GM12878 (cell line): ENCODE data around the gene APEX1. TPM values are rescaled to one million over a fixed set of nuclear protein-coding genes. Genes with fewer than 3 reads are reported as not detected.

Experiments
- ATAC-seq: fragments of 200-7000 bp; cut with Tn5 transposase; 3 replicates; pipeline ENCODE4 v1.9.1; 2020; ENCODE audit warnings: mild to moderate bottlenecking, moderate library complexity
- BruUV-seq: library from RNA; stranded (reverse); fragments of 400-500 nt; replicated peaks from 2 replicates; lab custom pipeline; 2021; lab: Mats Ljungman, UMichigan
- CTCF ChIA-PET: fragments of 300-600 bp; sonication (Branson Sonifier 250); formaldehyde crosslinking; extraction: SDS; loops from one replicate; lab custom pipeline; 2021; ENCODE audit warnings: inconsistent platforms; lab: Yijun Ruan, JAX
- POLR2A ChIA-PET: fragments of 350-600 bp; formaldehyde crosslinking; extraction: SDS; loops from one replicate; lab custom pipeline; 2021; ENCODE audit warnings: inconsistent platforms; lab: Charles Lee
- RAD21 ChIA-PET: fragments of 300-600 bp; sonication (Branson Sonifier 250); formaldehyde crosslinking; loops from one replicate; lab custom pipeline; 2023; ENCODE audit warnings: antibody characterized with exemption; ENCODE audit not compliant: unreplicated experiment; lab: Charles Lee
- SMC1A ChIA-PET: fragments of 300-600 bp; sonication (Branson Sonifier 250); formaldehyde crosslinking; loops from one replicate; lab custom pipeline; 2023; ENCODE audit not compliant: unreplicated experiment, uncharacterized antibody; lab: Charles Lee
- DNase-seq: peaks from one replicate; pipeline ENCODE4 v3.0.0-alpha.2; 2011; ENCODE audit warnings: low read depth, low spot score
- FAIRE-seq: peaks from 3 replicates; lab custom pipeline; 2011; peaks lifted over from hg19 to GRCh38; lab: Jason Lieb, UNC
- H2AFZ ChIP-seq: 2 replicates; pipeline ENCODE4 v1.6.0; 2011; ENCODE audit warnings: low read depth, low read length, control low read depth; ENCODE audit not compliant: control insufficient read depth
- H3K27ac ChIP-seq: 2 replicates; pipeline ENCODE4 v1.5.1; 2011; ENCODE audit warnings: control low read depth; ENCODE audit not compliant: control insufficient read depth, insufficient read depth
- H3K27me3 ChIP-seq, 2 experiments: replicated peaks in 1 of 2; 2 replicates each; pipeline versions ENCODE4 v1.6.0 to v1.6.1; 2011; ENCODE audit warnings: low read length in 1 of 2; ENCODE audit not compliant: control insufficient read depth in 2 of 2, insufficient read depth in 2 of 2
- H3K36me3 ChIP-seq, 2 experiments: 2 replicates each; pipeline ENCODE4 v1.5.1; 2011; ENCODE audit warnings: low read length in 1 of 2; ENCODE audit not compliant: control insufficient read depth in 2 of 2, insufficient read depth in 2 of 2
- H3K4me1 ChIP-seq: 2 replicates; pipeline ENCODE4 v1.6.1; 2011; ENCODE audit warnings: mild to moderate bottlenecking, low read length, moderate library complexity, mixed read lengths; ENCODE audit not compliant: control insufficient read depth, insufficient read depth
- H3K4me2 ChIP-seq: 2 replicates; pipeline ENCODE4 v1.6.0; 2011; ENCODE audit warnings: control low read depth; ENCODE audit not compliant: control insufficient read depth, insufficient read depth
- H3K4me3 ChIP-seq: fragments of 200-600 bp; sonication (generic); 2 replicates; pipeline ENCODE4 v1.5.1; 2016
- H3K79me2 ChIP-seq: 2 replicates; pipeline ENCODE4 v1.6.0; 2011; ENCODE audit warnings: low read length; ENCODE audit not compliant: control insufficient read depth, insufficient read depth
- H3K9ac ChIP-seq: 2 replicates; pipeline ENCODE4 v1.8.0; 2011; ENCODE audit warnings: low read length, control low read depth, mixed read lengths; ENCODE audit not compliant: control insufficient read depth, insufficient read depth
- H3K9me3 ChIP-seq: replicated peaks from 3 replicates; pipeline ENCODE4 v1.5.1; 2011; ENCODE audit warnings: mild to moderate bottlenecking, low read length; ENCODE audit not compliant: control insufficient read depth, insufficient read depth
- H4K20me1 ChIP-seq: 2 replicates; pipeline ENCODE4 v1.6.0; 2011; ENCODE audit not compliant: control insufficient read depth, insufficient read depth
- CREM ChIP-seq: IDR thresholded peaks from 2 replicates; pipeline ENCODE4 v1.6.1; 2014; ENCODE audit warnings: antibody characterized with exemption, low read depth
- ETV6 ChIP-seq, 2 experiments: fragments of 450-650 bp in 1 of 2; IDR thresholded peaks in 1 of 2; conservative IDR thresholded peaks in 1 of 2; 2 replicates each; pipeline ENCODE4 v1.6.1; 2014; ENCODE audit warnings: antibody characterized with exemption in 1 of 2, borderline replicate concordance in 1 of 2, low read depth in 1 of 2, mild to moderate bottlenecking in 1 of 2, moderate library complexity in 1 of 2
- GATAD2B ChIP-seq: fragments of 450-650 bp; conservative IDR thresholded peaks from 2 replicates; pipeline ENCODE4 v1.6.1; 2017; ENCODE audit warnings: low read depth, mild to moderate bottlenecking, moderate library complexity
- IKZF1 ChIP-seq: fragments of 450-650 bp; conservative IDR thresholded peaks from 2 replicates; pipeline ENCODE4 v1.6.1; 2017; ENCODE audit warnings: antibody characterized with exemption, mild to moderate bottlenecking
- IKZF2 ChIP-seq, 2 experiments: fragments of 450-650 bp; IDR thresholded peaks; 2 replicates each; pipeline ENCODE4 v1.6.1; 2017; ENCODE audit warnings: mild to moderate bottlenecking in 2 of 2, moderate library complexity in 2 of 2
- MYB ChIP-seq: fragments of 150-350 bp; IDR thresholded peaks from 2 replicates; pipeline ENCODE4 v1.6.1; 2014; ENCODE audit warnings: mild to moderate bottlenecking, low read depth, low read length, borderline replicate concordance
- MYC ChIP-seq: IDR thresholded peaks from 2 replicates; pipeline ENCODE4 v1.6.1; 2011; ENCODE audit warnings: mild to moderate bottlenecking, low read length, moderate library complexity, inconsistent platforms; ENCODE audit not compliant: insufficient read depth, insufficient replicate concordance, insufficient read length, severe bottlenecking
- NFYB ChIP-seq: IDR thresholded peaks from 2 replicates; pipeline ENCODE4 v1.6.1; 2011; ENCODE audit warnings: low read depth, mild to moderate bottlenecking, low read length, improper control_type of control experiment, moderate library complexity; ENCODE audit not compliant: insufficient read depth
- PKNOX1 ChIP-seq: fragments of 450-650 bp; IDR thresholded peaks from 2 replicates; pipeline ENCODE4 v1.6.1; 2016; ENCODE audit warnings: mild to moderate bottlenecking
- PML ChIP-seq: IDR thresholded peaks from 2 replicates; pipeline ENCODE4 v1.6.1; 2012; ENCODE audit warnings: low read length, inconsistent platforms
- RELA ChIP-seq: fragments of 450-650 bp; IDR thresholded peaks from 2 replicates; pipeline ENCODE4 v1.8.0; 2014; ENCODE audit warnings: borderline replicate concordance; ENCODE audit not compliant: partially characterized antibody
- RFX5 ChIP-seq: IDR thresholded peaks from 2 replicates; pipeline ENCODE4 v1.6.1; 2011; ENCODE audit warnings: low read depth, low read length, improper control_type of control experiment
- TCF7 ChIP-seq: IDR thresholded peaks from 2 replicates; pipeline ENCODE4 v1.6.1; 2014; ENCODE audit warnings: antibody characterized with exemption, borderline replicate concordance
- WGBS: methylation state at CpG from one replicate; pipeline ENCODE4 v1.1.6; 2016; ENCODE audit warnings: low lambda C conversion rate; ENCODE audit not compliant: insufficient replicate concordance, insufficient coverage; ENCODE audit errors: missing lambda C conversion rate; 5-methylcytosine and 5-hydroxymethylcytosine counted together
- in situ Hi-C: fragments of 300-500 bp; cut with MboI; formaldehyde crosslinking; loops from 9 replicates; pipeline ENCODE4 v1.14.3; 2018; ENCODE audit warnings: mixed read lengths
- intact Hi-C: fragments of 100-400 bp; cut with micrococcal nuclease; formaldehyde crosslinking; loops from one replicate; pipeline ENCODE4 v1.14.2; 2022; ENCODE audit not compliant: unreplicated experiment
- polyA plus RNA-seq, 11 experiments: library from polyadenylated mRNA; depleted of rRNA in 4 of 11; unstranded in 6 of 11; stranded (reverse) in 5 of 11; fragments of >200 nt; fragmentation: Nextera tagmentation in 4 of 11; fragmentation: Illumina TruSeq in 1 of 11; extraction: Ambion mirVana in 4 of 11; extraction: Trizol in 1 of 11; gene quantifications; 1 replicate in 1 of 11; 2 replicates in 10 of 11; pipeline versions ENCODE4 v1.2.1 to v1.2.3, GENCODE V29; 2011 to 2016; ENCODE audit warnings: inconsistent platforms in 2 of 11, missing spikeins in 2 of 11, low read depth in 1 of 11
- total RNA-seq, 4 experiments: library from RNA; depleted of rRNA in 3 of 4; stranded (reverse); fragments of >200 nt in 3 of 4; fragmentation: Illumina TruSeq in 1 of 4; extraction: Trizol in 1 of 4; gene quantifications; 2 replicates each; pipeline versions ENCODE4 v1.2.1 to v1.2.3, GENCODE V29; 2013 to 2021
- TF ChIP-seq, protein P1 (sequence below): fragments of 450-650 bp; IDR thresholded peaks from 2 replicates; pipeline ENCODE4 v1.6.1; 2017; ENCODE audit warnings: mild to moderate bottlenecking, moderate library complexity

The APEX1 gene
- total and polyA plus RNA-seq, 10 of the 15 experiments (the other 5 are each of a cell fraction or from before 2014, with no cell fraction given): 115 to 407 (median 300) TPM

DNA sequence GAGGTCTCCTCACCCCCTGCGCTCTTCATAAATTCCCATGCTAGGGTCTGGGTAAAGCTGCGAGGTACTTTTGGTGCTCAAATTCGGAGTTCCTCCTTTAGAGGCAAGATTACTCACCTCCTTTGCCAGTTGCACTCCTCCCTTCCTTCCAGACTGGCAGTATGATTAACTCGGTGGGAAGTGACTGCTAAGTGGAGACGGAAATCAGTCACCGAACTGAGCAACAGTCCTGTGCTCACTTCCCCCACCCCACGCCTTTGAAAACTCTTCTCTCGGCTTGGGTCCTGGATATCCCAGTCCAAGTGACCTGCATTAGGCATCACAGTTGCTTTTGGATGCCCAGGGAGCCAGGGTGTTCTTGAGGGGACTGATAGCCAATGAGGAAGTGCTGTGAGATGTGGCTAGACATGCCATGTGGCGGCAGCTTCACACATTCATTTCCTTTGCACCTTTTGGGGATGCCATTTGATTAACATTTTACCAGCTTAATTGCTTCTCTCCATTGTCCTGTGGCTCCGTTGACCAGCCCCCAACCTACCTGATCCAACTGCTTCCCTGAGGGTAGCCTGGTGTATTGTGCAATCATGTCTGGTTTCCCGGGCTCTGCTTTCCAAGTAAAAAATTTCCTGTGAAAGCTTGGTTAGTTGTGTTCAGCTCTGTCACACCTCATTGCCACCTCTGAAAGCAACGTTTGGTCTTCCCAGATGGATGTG lies 15.0 kb downstream of the APEX1 start:
- peak overlapping the region; percentile 69 for H3K27ac ChIP-seq
- no peaks in the 10 kb centered on the region for H3K27me3 ChIP-seq
- BruUV-seq: no TSS peak
- POLR2A ChIA-PET: interaction anchor here (0.7 to 4.3 kb wide), 14 partner anchors 8 to 212 kb away, joined by 3 to 28 read pairs (median 4); partner anchors contain the start of genes CCNB1IP1, OSGEP, PIP4P1 and TEP1
- SMC1A ChIA-PET: interaction anchor here (0.7 to 4.7 kb wide), 5 partner anchors 8 to 143 kb away, joined by 3 to 36 read pairs (median 6); partner anchors contain the start of gene PIP4P1
- peak overlapping the region; percentile 83 for H3K9ac ChIP-seq
- H3K4me2 ChIP-seq: peak overlapping the region; percentile 88
- intact Hi-C loops (no loop called here), in situ Hi-C loops (no loop called here)
- DNase-seq (no peak), ATAC-seq (peak; percentile 62), FAIRE-seq (no peak)
- H3K9me3 ChIP-seq: no peaks in the 10 kb centered on the region
- RAD21 ChIA-PET: interaction anchor here (0.9 to 2.4 kb wide), 10 partner anchors 8 to 142 kb away, joined by 3 to 20 read pairs (median 4); partner anchors contain the start of genes APEX1, OSGEP, PIP4P1 and TEP1
- H4K20me1 ChIP-seq: no peaks in the 10 kb centered on the region
- CTCF ChIA-PET: interaction anchor here (0.6 to 3.2 kb wide), 14 partner anchors 9 to 143 kb away, joined by 3 to 12 read pairs (median 4); partner anchors contain the start of genes APEX1 and PIP4P1
- H3K4me3 ChIP-seq: peak overlapping the region; percentile 85
- H3K79me2 ChIP-seq: peaks cover 31% of the 10 kb centered on the region
- WGBS: 0% methylated on average over 12 of the region's 12 CpGs
- H3K4me1 ChIP-seq: peaks cover 7% of the 10 kb centered on the region; the same call in 1 of the 2 replicates
- H3K36me3 ChIP-seq: peaks cover 5 to 21% of the 10 kb centered on the region in 2 experiments
- peak overlapping the region; percentile 83 for H2AFZ ChIP-seq
- TF ChIP-seq MYB: no peak
- 0 out of 2 replicates have a peak, but pooled peaks have one; percentile 6 for TF ChIP-seq CREM
- TF ChIP-seq IKZF1: peak; percentile 38; the same call in 1 of the 2 replicates
- peak; percentile 60 for TF ChIP-seq NFYB
- TF ChIP-seq MYC: peak; percentile 9
- TF ChIP-seq RELA: no peak
- 0 out of 2 replicates have a peak, but pooled peaks have one; percentile 11 for TF ChIP-seq GATAD2B
- TF ChIP-seq TCF7: no peak
- TF ChIP-seq PKNOX1: no peak
- TF ChIP-seq RFX5: no peak
- TF ChIP-seq IKZF2 (IDR thresholded peaks at IDR 0.05): no peak; a peak in 1 of 4 replicates
- TF ChIP-seq ETV6 (conservative IDR thresholded peaks at IDR 0.05 in 1 of 2, IDR thresholded peaks at IDR 0.05 in 1 of 2; ENCODE audit: borderline replicate concordance in 1 of 2, low read depth in 1 of 2): peak in 1 of 2 experiments; percentile 87; a peak in 2 of 4 replicates
- TF ChIP-seq, protein P1, sequence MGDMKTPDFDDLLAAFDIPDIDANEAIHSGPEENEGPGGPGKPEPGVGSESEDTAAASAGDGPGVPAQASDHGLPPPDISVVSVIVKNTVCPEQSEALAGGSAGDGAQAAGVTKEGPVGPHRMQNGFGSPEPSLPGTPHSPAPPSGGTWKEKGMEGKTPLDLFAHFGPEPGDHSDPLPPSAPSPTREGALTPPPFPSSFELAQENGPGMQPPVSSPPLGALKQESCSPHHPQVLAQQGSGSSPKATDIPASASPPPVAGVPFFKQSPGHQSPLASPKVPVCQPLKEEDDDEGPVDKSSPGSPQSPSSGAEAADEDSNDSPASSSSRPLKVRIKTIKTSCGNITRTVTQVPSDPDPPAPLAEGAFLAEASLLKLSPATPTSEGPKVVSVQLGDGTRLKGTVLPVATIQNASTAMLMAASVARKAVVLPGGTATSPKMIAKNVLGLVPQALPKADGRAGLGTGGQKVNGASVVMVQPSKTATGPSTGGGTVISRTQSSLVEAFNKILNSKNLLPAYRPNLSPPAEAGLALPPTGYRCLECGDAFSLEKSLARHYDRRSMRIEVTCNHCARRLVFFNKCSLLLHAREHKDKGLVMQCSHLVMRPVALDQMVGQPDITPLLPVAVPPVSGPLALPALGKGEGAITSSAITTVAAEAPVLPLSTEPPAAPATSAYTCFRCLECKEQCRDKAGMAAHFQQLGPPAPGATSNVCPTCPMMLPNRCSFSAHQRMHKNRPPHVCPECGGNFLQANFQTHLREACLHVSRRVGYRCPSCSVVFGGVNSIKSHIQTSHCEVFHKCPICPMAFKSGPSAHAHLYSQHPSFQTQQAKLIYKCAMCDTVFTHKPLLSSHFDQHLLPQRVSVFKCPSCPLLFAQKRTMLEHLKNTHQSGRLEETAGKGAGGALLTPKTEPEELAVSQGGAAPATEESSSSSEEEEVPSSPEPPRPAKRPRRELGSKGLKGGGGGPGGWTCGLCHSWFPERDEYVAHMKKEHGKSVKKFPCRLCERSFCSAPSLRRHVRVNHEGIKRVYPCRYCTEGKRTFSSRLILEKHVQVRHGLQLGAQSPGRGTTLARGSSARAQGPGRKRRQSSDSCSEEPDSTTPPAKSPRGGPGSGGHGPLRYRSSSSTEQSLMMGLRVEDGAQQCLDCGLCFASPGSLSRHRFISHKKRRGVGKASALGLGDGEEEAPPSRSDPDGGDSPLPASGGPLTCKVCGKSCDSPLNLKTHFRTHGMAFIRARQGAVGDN: peak; percentile 81
- TF ChIP-seq PML: no peak
